HEK293T (cell line): Measurements from ENCODE around the gene CYSLTR2.

Experiments used
- BHLHE40 ChIP-seq: fragments of 450-650 bp; IDR thresholded peaks from 2 replicates; pipeline ENCODE4 v1.6.1; 2016; ENCODE audit warnings: mild to moderate bottlenecking, moderate library complexity, borderline replicate concordance
- ELF4 ChIP-seq: fragments of 450-650 bp; IDR thresholded peaks from 2 replicates; pipeline ENCODE4 v1.6.1; 2017; ENCODE audit warnings: antibody characterized with exemption
- FOXA1 ChIP-seq: fragments of 450-650 bp; IDR thresholded peaks from 2 replicates; pipeline ENCODE4 v1.6.1; 2016; ENCODE audit warnings: mild to moderate bottlenecking
- FOXK2 ChIP-seq: fragments of 450-650 bp; IDR thresholded peaks from 2 replicates; pipeline ENCODE4 v1.6.1; 2016; ENCODE audit warnings: mild to moderate bottlenecking
- FOXM1 ChIP-seq: fragments of 450-650 bp; IDR thresholded peaks from 2 replicates; pipeline ENCODE4 v1.6.1; 2017; ENCODE audit warnings: mild to moderate bottlenecking, borderline replicate concordance
- HDGF ChIP-seq: fragments of 450-650 bp; IDR thresholded peaks from 2 replicates; pipeline ENCODE4 v1.6.1; 2017; ENCODE audit warnings: antibody characterized with exemption, borderline replicate concordance
- L3MBTL2 ChIP-seq: fragments of 450-650 bp; conservative IDR thresholded peaks from 2 replicates; pipeline ENCODE4 v1.6.1; 2016; ENCODE audit warnings: mild to moderate bottlenecking
- LEF1 ChIP-seq: fragments of 450-650 bp; IDR thresholded peaks from 2 replicates; pipeline ENCODE4 v1.6.1; 2017; ENCODE audit warnings: mild to moderate bottlenecking, borderline replicate concordance
- NFRKB ChIP-seq: fragments of 450-650 bp; IDR thresholded peaks from 2 replicates; pipeline ENCODE4 v1.6.1; 2016; ENCODE audit warnings: mild to moderate bottlenecking, moderate library complexity
- SP1 ChIP-seq: fragments of 450-650 bp; IDR thresholded peaks from 2 replicates; pipeline ENCODE4 v1.6.1; 2017
- SUZ12 ChIP-seq: fragments of 450-650 bp; IDR thresholded peaks from 2 replicates; pipeline ENCODE4 v1.6.1; 2016; ENCODE audit warnings: mild to moderate bottlenecking
- TARDBP ChIP-seq: fragments of 450-650 bp; IDR thresholded peaks from 2 replicates; pipeline ENCODE4 v1.6.1; 2016

DNA sequence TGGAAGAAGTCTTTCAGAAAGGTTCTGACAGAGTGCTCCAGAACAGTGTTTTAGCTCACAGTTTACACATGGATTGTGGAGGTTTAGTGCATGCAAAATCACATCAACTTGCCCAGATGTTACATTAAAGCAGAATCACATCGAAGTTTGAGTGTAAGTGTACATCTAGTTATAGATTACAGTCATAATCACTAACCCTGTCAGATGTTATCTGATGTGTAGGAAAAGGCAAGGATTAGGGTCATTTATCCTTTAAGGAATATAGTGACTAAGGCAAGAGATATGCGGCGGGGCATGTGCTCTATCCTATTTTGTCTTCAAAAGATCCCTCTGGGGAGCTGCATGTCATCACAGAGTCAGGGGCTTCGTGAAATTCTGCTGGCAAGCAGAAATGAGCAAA lies 66.9 kb downstream of the CYSLTR2 start:
- TF ChIP-seq FOXK2: no peak
- TF ChIP-seq FOXM1: no peak
- TF ChIP-seq HDGF: no peak
- TF ChIP-seq SUZ12: no peak
- TF ChIP-seq TARDBP: no peak
- TF ChIP-seq BHLHE40: no peak
- no peak for TF ChIP-seq ELF4
- TF ChIP-seq LEF1: no peak
- TF ChIP-seq SP1: no peak
- no peak for TF ChIP-seq L3MBTL2
- TF ChIP-seq FOXA1: no peak
- TF ChIP-seq NFRKB: no peak
